A673 (cell line): Measurements from ENCODE around the gene PLCL1. TPM values are rescaled to one million over a fixed set of nuclear protein-coding genes. Genes with fewer than 3 reads are reported as not detected.

Experiments
- BruUV-seq: library from RNA; stranded (reverse); fragments of 400-500 nt; replicated peaks from 2 replicates; lab custom pipeline; 2021; lab: Mats Ljungman, UMichigan
- CTCF ChIA-PET: fragments of 300-600 bp; sonication (Branson Sonifier 250); formaldehyde crosslinking; loops from one replicate; lab custom pipeline; 2022; ENCODE audit warnings: antibody characterized with exemption; lab: Charles Lee
- POLR2A ChIA-PET: fragments of 300-600 bp; sonication (Branson Sonifier 250); formaldehyde crosslinking; loops from one replicate; lab custom pipeline; 2022; ENCODE audit warnings: antibody characterized with exemption; ENCODE audit not compliant: low non-redundant PET; lab: Charles Lee
- DNase-seq: peaks from one replicate; pipeline ENCODE4 v3.0.0-alpha.2; 2015; ENCODE audit warnings: low spot score
- H3K27ac ChIP-seq: fragments of 200-600 bp; sonication (generic); 2 replicates; pipeline ENCODE4 v1.5.1; 2016; ENCODE audit warnings: mixed run types, low read depth, mild to moderate bottlenecking, mixed read lengths, antibody characterized with exemption, low read length; ENCODE audit not compliant: poor library complexity, severe bottlenecking
- H3K27me3 ChIP-seq: fragments of 200-600 bp; sonication (generic); replicated peaks from 2 replicates; pipeline ENCODE4 v1.6.1; 2017; ENCODE audit warnings: mixed run types, low read depth, mild to moderate bottlenecking, mixed read lengths, antibody characterized with exemption, low read length; ENCODE audit not compliant: insufficient read depth, poor library complexity
- H3K36me3 ChIP-seq: fragments of 200-600 bp; sonication (generic); 2 replicates; pipeline ENCODE4 v1.6.1; 2016; ENCODE audit warnings: mixed run types, mild to moderate bottlenecking, mixed read lengths, antibody characterized with exemption, low read length; ENCODE audit not compliant: insufficient read depth, poor library complexity, severe bottlenecking
- H3K4me1 ChIP-seq: fragments of 200-600 bp; sonication (generic); 2 replicates; pipeline ENCODE4 v1.6.1; 2017; ENCODE audit warnings: mixed run types, mild to moderate bottlenecking, mixed read lengths, antibody characterized with exemption, low read length; ENCODE audit not compliant: insufficient read depth, poor library complexity, severe bottlenecking
- H3K4me3 ChIP-seq: fragments of 200-600 bp; sonication (generic); 2 replicates; pipeline ENCODE4 v1.5.1; 2016; ENCODE audit warnings: low read depth, mixed run types, mild to moderate bottlenecking, mixed read lengths, low read length; ENCODE audit not compliant: poor library complexity, severe bottlenecking
- H3K9me3 ChIP-seq: fragments of 200-600 bp; sonication (generic); 2 replicates; pipeline ENCODE4 v1.6.1; 2016; ENCODE audit warnings: mixed run types, low read depth, mild to moderate bottlenecking, mixed read lengths, antibody characterized with exemption, low read length; ENCODE audit not compliant: poor library complexity, severe bottlenecking
- CTCF ChIP-seq: fragments of 300-800, 200-600 bp; sonication (generic); conservative IDR thresholded peaks from 2 replicates; pipeline ENCODE4 v1.5.1; 2017; ENCODE audit warnings: low read depth, mild to moderate bottlenecking, antibody characterized with exemption, low read length, moderate library complexity, mixed read lengths
- EZH2 ChIP-seq: fragments of 200-600 bp; sonication (generic); IDR thresholded peaks from 2 replicates; pipeline ENCODE4 v1.6.1; 2017; ENCODE audit warnings: borderline replicate concordance, low read depth, mild to moderate bottlenecking, mixed read lengths, antibody characterized with exemption, low read length; ENCODE audit not compliant: poor library complexity, severe bottlenecking
- intact Hi-C: fragments of 100-400 bp; cut with micrococcal nuclease; formaldehyde crosslinking; loops from one replicate; pipeline ENCODE4 v1.10.0; 2022; ENCODE audit not compliant: unreplicated experiment
- total RNA-seq: library from RNA; stranded (reverse); gene quantifications from 2 replicates; pipeline ENCODE4 v1.2.3, GENCODE V29; 2021

Gene PLCL1
- total RNA-seq, 1 experiment from 2014 or later, result not detected

- no peaks in the 10 kb centered on the region for H3K27me3 ChIP-seq
- H3K9me3 ChIP-seq, result no peaks in the 10 kb centered on the region
- CTCF ChIA-PET, result no interaction called here
- H3K4me3 ChIP-seq, result no peak overlapping the region
- no peaks in the 10 kb centered on the region for H3K4me1 ChIP-seq
- DNase-seq, result no peak
- intact Hi-C loops, result no loop called here
- H3K36me3 ChIP-seq, result no peaks in the 10 kb centered on the region
- TF ChIP-seq EZH2 (no peak), CTCF (no peak)
- H3K27ac ChIP-seq, result no peak overlapping the region
- BruUV-seq, result no TSS peak
- POLR2A ChIA-PET, result no interaction called here
These were observed 63.2 kb downstream of the PLCL1 start for GRCh38 chr2:197867624-197868023.

GRCh38 chr2:197868206-197868605 is 63.8 kb downstream of the PLCL1 start:
- DNase-seq, result no peak
- Histone ChIP-seq H3K36me3 (no peaks in the 10 kb centered on the region), H3K27me3 (no peaks in the 10 kb centered on the region), H3K9me3 (no peaks in the 10 kb centered on the region), H3K4me1 (no peaks in the 10 kb centered on the region), H3K27ac (no peak overlapping the region), H3K4me3 (no peak overlapping the region)
- ChIA-PET POLR2A (no interaction called here), CTCF (no interaction called here)
- no TSS peak for BruUV-seq
- intact Hi-C loops, result no loop called here
- TF ChIP-seq CTCF (no peak), EZH2 (no peak)

GRCh38 chr2:197869041-197869440 is 64.6 kb downstream of the PLCL1 start:
- DNase-seq, result no peak
- Histone ChIP-seq H3K36me3 (no peaks in the 10 kb centered on the region), H3K27me3 (no peaks in the 10 kb centered on the region), H3K27ac (no peak overlapping the region), H3K9me3 (no peaks in the 10 kb centered on the region), H3K4me3 (no peak overlapping the region), H3K4me1 (no peaks in the 10 kb centered on the region)
- BruUV-seq, result no TSS peak
- ChIA-PET CTCF (interaction anchor here (0.6 kb wide), 1 partner anchor 1995 kb away, joined by 3 read pairs; no protein-coding TSS in a partner anchor), POLR2A (no interaction called here)
- no peak for TF ChIP-seq EZH2
- TF ChIP-seq CTCF, result no peak
- intact Hi-C loops, result no loop called here
